GM12878 (cell line): Measurements from ENCODE around the gene ESPNL. TPM values are rescaled to one million over a fixed set of nuclear protein-coding genes. Genes with fewer than 3 reads are reported as not detected.

ENCODE experiments used
- ATAC-seq: fragments of 200-7000 bp; cut with Tn5 transposase; 3 replicates; pipeline ENCODE4 v1.9.1; 2020; ENCODE audit warnings: mild to moderate bottlenecking, moderate library complexity
- BruUV-seq: library from RNA; stranded (reverse); fragments of 400-500 nt; replicated peaks from 2 replicates; lab custom pipeline; 2021; lab: Mats Ljungman, UMichigan
- CTCF ChIA-PET: fragments of 300-600 bp; sonication (Branson Sonifier 250); formaldehyde crosslinking; extraction: SDS; loops from one replicate; lab custom pipeline; 2021; ENCODE audit warnings: inconsistent platforms; lab: Yijun Ruan, JAX
- POLR2A ChIA-PET: fragments of 350-600 bp; formaldehyde crosslinking; extraction: SDS; loops from one replicate; lab custom pipeline; 2021; ENCODE audit warnings: inconsistent platforms; lab: Charles Lee
- RAD21 ChIA-PET: fragments of 300-600 bp; sonication (Branson Sonifier 250); formaldehyde crosslinking; loops from one replicate; lab custom pipeline; 2023; ENCODE audit warnings: antibody characterized with exemption; ENCODE audit not compliant: unreplicated experiment; lab: Charles Lee
- SMC1A ChIA-PET: fragments of 300-600 bp; sonication (Branson Sonifier 250); formaldehyde crosslinking; loops from one replicate; lab custom pipeline; 2023; ENCODE audit not compliant: unreplicated experiment, uncharacterized antibody; lab: Charles Lee
- DNase-seq: peaks from one replicate; pipeline ENCODE4 v3.0.0-alpha.2; 2011; ENCODE audit warnings: low read depth, low spot score
- FAIRE-seq: peaks from 3 replicates; lab custom pipeline; 2011; peaks lifted over from hg19 to GRCh38; lab: Jason Lieb, UNC
- H2AFZ ChIP-seq: 2 replicates; pipeline ENCODE4 v1.6.0; 2011; ENCODE audit warnings: low read depth, low read length, control low read depth; ENCODE audit not compliant: control insufficient read depth
- H3K27ac ChIP-seq: 2 replicates; pipeline ENCODE4 v1.5.1; 2011; ENCODE audit warnings: control low read depth; ENCODE audit not compliant: control insufficient read depth, insufficient read depth
- H3K27me3 ChIP-seq, 2 experiments: replicated peaks in 1 of 2; 2 replicates each; pipeline versions ENCODE4 v1.6.0 to v1.6.1; 2011; ENCODE audit warnings: low read length in 1 of 2; ENCODE audit not compliant: control insufficient read depth in 2 of 2, insufficient read depth in 2 of 2
- H3K36me3 ChIP-seq, 2 experiments: 2 replicates each; pipeline ENCODE4 v1.5.1; 2011; ENCODE audit warnings: low read length in 1 of 2; ENCODE audit not compliant: control insufficient read depth in 2 of 2, insufficient read depth in 2 of 2
- H3K4me1 ChIP-seq: 2 replicates; pipeline ENCODE4 v1.6.1; 2011; ENCODE audit warnings: mild to moderate bottlenecking, low read length, moderate library complexity, mixed read lengths; ENCODE audit not compliant: control insufficient read depth, insufficient read depth
- H3K4me2 ChIP-seq: 2 replicates; pipeline ENCODE4 v1.6.0; 2011; ENCODE audit warnings: control low read depth; ENCODE audit not compliant: control insufficient read depth, insufficient read depth
- H3K4me3 ChIP-seq: fragments of 200-600 bp; sonication (generic); 2 replicates; pipeline ENCODE4 v1.5.1; 2016
- H3K79me2 ChIP-seq: 2 replicates; pipeline ENCODE4 v1.6.0; 2011; ENCODE audit warnings: low read length; ENCODE audit not compliant: control insufficient read depth, insufficient read depth
- H3K9ac ChIP-seq: 2 replicates; pipeline ENCODE4 v1.8.0; 2011; ENCODE audit warnings: low read length, control low read depth, mixed read lengths; ENCODE audit not compliant: control insufficient read depth, insufficient read depth
- H3K9me3 ChIP-seq: replicated peaks from 3 replicates; pipeline ENCODE4 v1.5.1; 2011; ENCODE audit warnings: mild to moderate bottlenecking, low read length; ENCODE audit not compliant: control insufficient read depth, insufficient read depth
- H4K20me1 ChIP-seq: 2 replicates; pipeline ENCODE4 v1.6.0; 2011; ENCODE audit not compliant: control insufficient read depth, insufficient read depth
- BCL11A ChIP-seq: IDR thresholded peaks from 2 replicates; pipeline ENCODE4 v1.6.1; 2011; ENCODE audit warnings: low read depth, low read length
- BCL3 ChIP-seq: IDR thresholded peaks from 2 replicates; pipeline ENCODE4 v1.6.1; 2011; ENCODE audit warnings: borderline replicate concordance, low read depth, mild to moderate bottlenecking, moderate library complexity, low read length; ENCODE audit not compliant: insufficient read depth, poor library complexity, severe bottlenecking
- BHLHE40 ChIP-seq, 2 experiments: fragments of 450-650 bp in 1 of 2; IDR thresholded peaks; 2 replicates each; pipeline ENCODE4 v1.6.1; 2011 to 2017; ENCODE audit warnings: low read depth in 2 of 2, borderline replicate concordance in 1 of 2, improper control_type of control experiment in 1 of 2, low read length in 1 of 2, mild to moderate bottlenecking in 1 of 2
- BRCA1 ChIP-seq: IDR thresholded peaks from 2 replicates; pipeline ENCODE4 v1.6.1; 2011; ENCODE audit warnings: low read depth, low read length, improper control_type of control experiment
- CEBPB ChIP-seq, 2 experiments: fragments of 150-350 bp in 1 of 2; IDR thresholded peaks; 2 replicates each; pipeline ENCODE4 v1.6.1; 2012 to 2014; ENCODE audit warnings: low read depth in 2 of 2, low read length in 2 of 2, borderline replicate concordance in 1 of 2, inconsistent platforms in 1 of 2
- CHD1 ChIP-seq: IDR thresholded peaks from 2 replicates; pipeline ENCODE4 v1.6.1; 2012; ENCODE audit warnings: low read depth, low read length, improper control_type of control experiment
- ELK1 ChIP-seq: IDR thresholded peaks from 2 replicates; pipeline ENCODE4 v1.6.1; 2012; ENCODE audit warnings: low read depth, low read length, improper control_type of control experiment
- ESRRA ChIP-seq: IDR thresholded peaks from 2 replicates; pipeline ENCODE4 v1.6.1; 2012; ENCODE audit warnings: mild to moderate bottlenecking, low read length, improper control_type of control experiment
- GATAD2B ChIP-seq: fragments of 450-650 bp; conservative IDR thresholded peaks from 2 replicates; pipeline ENCODE4 v1.6.1; 2017; ENCODE audit warnings: low read depth, mild to moderate bottlenecking, moderate library complexity
- HDAC2 ChIP-seq: fragments of 200-600 bp; sonication (generic); IDR thresholded peaks from 2 replicates; pipeline ENCODE4 v1.6.1; 2017
- MTA2 ChIP-seq: fragments of 450-650 bp; IDR thresholded peaks from 2 replicates; pipeline ENCODE4 v1.6.1; 2016; ENCODE audit warnings: low read depth, mild to moderate bottlenecking, moderate library complexity
- NR2F1 ChIP-seq: fragments of 450-650 bp; conservative IDR thresholded peaks from 2 replicates; pipeline ENCODE4 v1.6.1; 2017; ENCODE audit warnings: mild to moderate bottlenecking
- TARDBP ChIP-seq: IDR thresholded peaks from 2 replicates; pipeline ENCODE4 v1.6.1; 2016; ENCODE audit warnings: borderline replicate concordance
- ZNF274 ChIP-seq: IDR thresholded peaks from one replicate; pipeline ENCODE4 v1.8.0; 2011; ENCODE audit not compliant: insufficient read length, insufficient read depth
- WGBS: methylation state at CpG from one replicate; pipeline ENCODE4 v1.1.6; 2016; ENCODE audit warnings: low lambda C conversion rate; ENCODE audit not compliant: insufficient replicate concordance, insufficient coverage; ENCODE audit errors: missing lambda C conversion rate; 5-methylcytosine and 5-hydroxymethylcytosine counted together
- in situ Hi-C: fragments of 300-500 bp; cut with MboI; formaldehyde crosslinking; loops from 9 replicates; pipeline ENCODE4 v1.14.3; 2018; ENCODE audit warnings: mixed read lengths
- intact Hi-C: fragments of 100-400 bp; cut with micrococcal nuclease; formaldehyde crosslinking; loops from one replicate; pipeline ENCODE4 v1.14.2; 2022; ENCODE audit not compliant: unreplicated experiment
- polyA plus RNA-seq, 11 experiments: library from polyadenylated mRNA; depleted of rRNA in 4 of 11; unstranded in 6 of 11; stranded (reverse) in 5 of 11; fragments of >200 nt; fragmentation: Nextera tagmentation in 4 of 11; fragmentation: Illumina TruSeq in 1 of 11; extraction: Ambion mirVana in 4 of 11; extraction: Trizol in 1 of 11; gene quantifications; 1 replicate in 1 of 11; 2 replicates in 10 of 11; pipeline versions ENCODE4 v1.2.1 to v1.2.3, GENCODE V29; 2011 to 2016; ENCODE audit warnings: inconsistent platforms in 2 of 11, missing spikeins in 2 of 11, low read depth in 1 of 11
- total RNA-seq, 4 experiments: library from RNA; depleted of rRNA in 3 of 4; stranded (reverse); fragments of >200 nt in 3 of 4; fragmentation: Illumina TruSeq in 1 of 4; extraction: Trizol in 1 of 4; gene quantifications; 2 replicates each; pipeline versions ENCODE4 v1.2.1 to v1.2.3, GENCODE V29; 2013 to 2021
- TF ChIP-seq, protein P1 (sequence below): fragments of 450-650 bp; IDR thresholded peaks from 2 replicates; pipeline ENCODE4 v1.6.1; 2016; ENCODE audit warnings: mild to moderate bottlenecking, moderate library complexity, borderline replicate concordance

The ESPNL gene
- total and polyA plus RNA-seq, 10 of the 15 experiments (the other 5 are each of a cell fraction or from before 2014, with no cell fraction given) = 0.05 to 0.94 (median 0.36) TPM; not detected in 3

- Histone ChIP-seq H3K27ac (peak within 1 kb of the TSS; percentile 76), H3K9me3 (no peaks in the 10 kb centered on the region), H3K4me3 (peak within 1 kb of the TSS; percentile 96), H3K36me3 (peaks cover 2 to 11% of the 10 kb centered on the region in 2 experiments; a peak in 2 of 4 replicates), H3K4me2 (peak within 1 kb of the TSS; percentile 98), H3K4me1 (no peaks in the 10 kb centered on the region; the same call in none of the 2 replicates), H2AFZ (peak within 1 kb of the TSS; percentile 87), H3K27me3 (no peaks in the 10 kb centered on the region), H3K79me2 (peaks cover 32% of the 10 kb centered on the region), H4K20me1 (no peaks in the 10 kb centered on the region), H3K9ac (peak within 1 kb of the TSS; percentile 94)
- 1% methylated on average over 98 of the region's 98 CpGs for WGBS
- RAD21 ChIA-PET = interaction anchor here (0.8 to 2.0 kb wide), 9 partner anchors 8 to 92 kb away, joined by 3 to 9 read pairs (median 4); no protein-coding TSS in a partner anchor
- in situ Hi-C loops (no loop called here), intact Hi-C loops (loop anchor here (5.0 to 10.0 kb wide), 3 partner anchors 47 to 366 kb away; partner anchors contain the start of gene UBE2F)
- POLR2A ChIA-PET = interaction anchor here (0.5 to 1.5 kb wide), 3 partner anchors 15 to 70 kb away, joined by 3 to 6 read pairs (median 4); no protein-coding TSS in a partner anchor
- FAIRE-seq (peak; percentile 74), DNase-seq (peak; percentile 87), ATAC-seq (peak; percentile 97)
- CTCF ChIA-PET = interaction anchor here (0.7 to 1.2 kb wide), 4 partner anchors 88 to 137 kb away, joined by 3 to 4 read pairs (median 3); no protein-coding TSS in a partner anchor
- SMC1A ChIA-PET = interaction anchor here (0.5 to 4.4 kb wide), 4 partner anchors 13 to 294 kb away, joined by 3 to 15 read pairs (median 10); no protein-coding TSS in a partner anchor
- no TSS peak for BruUV-seq
- TF ChIP-seq ZNF274 = no peak
- TF ChIP-seq BRCA1 = no peak
- peak; percentile 60; the same call in 1 of the 2 replicates for TF ChIP-seq ELK1
- TF ChIP-seq BCL3 = no peak
- TF ChIP-seq, protein P1, sequence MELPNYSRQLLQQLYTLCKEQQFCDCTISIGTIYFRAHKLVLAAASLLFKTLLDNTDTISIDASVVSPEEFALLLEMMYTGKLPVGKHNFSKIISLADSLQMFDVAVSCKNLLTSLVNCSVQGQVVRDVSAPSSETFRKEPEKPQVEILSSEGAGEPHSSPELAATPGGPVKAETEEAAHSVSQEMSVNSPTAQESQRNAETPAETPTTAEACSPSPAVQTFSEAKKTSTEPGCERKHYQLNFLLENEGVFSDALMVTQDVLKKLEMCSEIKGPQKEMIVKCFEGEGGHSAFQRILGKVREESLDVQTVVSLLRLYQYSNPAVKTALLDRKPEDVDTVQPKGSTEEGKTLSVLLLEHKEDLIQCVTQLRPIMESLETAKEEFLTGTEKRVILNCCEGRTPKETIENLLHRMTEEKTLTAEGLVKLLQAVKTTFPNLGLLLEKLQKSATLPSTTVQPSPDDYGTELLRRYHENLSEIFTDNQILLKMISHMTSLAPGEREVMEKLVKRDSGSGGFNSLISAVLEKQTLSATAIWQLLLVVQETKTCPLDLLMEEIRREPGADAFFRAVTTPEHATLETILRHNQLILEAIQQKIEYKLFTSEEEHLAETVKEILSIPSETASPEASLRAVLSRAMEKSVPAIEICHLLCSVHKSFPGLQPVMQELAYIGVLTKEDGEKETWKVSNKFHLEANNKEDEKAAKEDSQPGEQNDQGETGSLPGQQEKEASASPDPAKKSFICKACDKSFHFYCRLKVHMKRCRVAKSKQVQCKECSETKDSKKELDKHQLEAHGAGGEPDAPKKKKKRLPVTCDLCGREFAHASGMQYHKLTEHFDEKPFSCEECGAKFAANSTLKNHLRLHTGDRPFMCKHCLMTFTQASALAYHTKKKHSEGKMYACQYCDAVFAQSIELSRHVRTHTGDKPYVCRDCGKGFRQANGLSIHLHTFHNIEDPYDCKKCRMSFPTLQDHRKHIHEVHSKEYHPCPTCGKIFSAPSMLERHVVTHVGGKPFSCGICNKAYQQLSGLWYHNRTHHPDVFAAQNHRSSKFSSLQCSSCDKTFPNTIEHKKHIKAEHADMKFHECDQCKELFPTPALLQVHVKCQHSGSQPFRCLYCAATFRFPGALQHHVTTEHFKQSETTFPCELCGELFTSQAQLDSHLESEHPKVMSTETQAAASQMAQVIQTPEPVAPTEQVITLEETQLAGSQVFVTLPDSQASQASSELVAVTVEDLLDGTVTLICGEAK = peak; percentile 87; the same call in 1 of the 2 replicates
- peak; percentile 59; the same call in 1 of the 2 replicates for TF ChIP-seq MTA2
- TF ChIP-seq BHLHE40 (IDR thresholded peaks at IDR 0.05; ENCODE audit: borderline replicate concordance in 1 of 2, low read depth in 2 of 2, low read length in 1 of 2) = peak; percentile 48 to 87; a peak in 3 of 4 replicates
- TF ChIP-seq NR2F1 = peak; percentile 96
- TF ChIP-seq CEBPB (IDR thresholded peaks at IDR 0.05; ENCODE audit: borderline replicate concordance in 1 of 2, low read depth in 2 of 2, low read length in 2 of 2) = no peak
- TF ChIP-seq ESRRA = no peak
- no peak for TF ChIP-seq HDAC2
- TF ChIP-seq CHD1 = no peak
- TF ChIP-seq GATAD2B = peak; percentile 81
- no peak for TF ChIP-seq BCL11A
- no peak for TF ChIP-seq TARDBP
Measured at GRCh38 chr2:238060542-238061314, 39.4 kb upstream of the ESPNL start, which contains the start of gene SCLY. TSS of gene SCLY (plus strand) at chr2:238061001. CDS start at chr2:238061055, 54 bp downstream.
